GM10266 (cell line): ENCODE results near the gene KLHDC9.
A peak's percentile ranks its signal among the peaks of the same experiment; 100 is the strongest.
"Not testable (repeated sequence)": the region's sequence is repeated elsewhere in the genome, so short reads cannot be mapped to it uniquely, and the experiment has no call there.

ENCODE experiments used
- DNase-seq: peaks from one replicate; pipeline ENCODE4 v3.0.0; 2012; ENCODE audit errors: extremely low spot score
- CTCF ChIP-seq: IDR thresholded peaks from 2 replicates; pipeline ENCODE4 v1.5.1; 2012; ENCODE audit warnings: mild to moderate bottlenecking, low read depth; ENCODE audit not compliant: control insufficient read depth, insufficient read depth; ENCODE audit errors: missing control alignments

The KLHDC9 gene

GRCh38 chr1:161061419-161061818 is 36.7 kb upstream of the KLHDC9 start:
- no peak for DNase-seq
- TF ChIP-seq CTCF: no peak

- not testable (repeated sequence) for DNase-seq
These were observed 34.2 kb upstream of the KLHDC9 start for GRCh38 chr1:161063936-161064335.

DNA sequence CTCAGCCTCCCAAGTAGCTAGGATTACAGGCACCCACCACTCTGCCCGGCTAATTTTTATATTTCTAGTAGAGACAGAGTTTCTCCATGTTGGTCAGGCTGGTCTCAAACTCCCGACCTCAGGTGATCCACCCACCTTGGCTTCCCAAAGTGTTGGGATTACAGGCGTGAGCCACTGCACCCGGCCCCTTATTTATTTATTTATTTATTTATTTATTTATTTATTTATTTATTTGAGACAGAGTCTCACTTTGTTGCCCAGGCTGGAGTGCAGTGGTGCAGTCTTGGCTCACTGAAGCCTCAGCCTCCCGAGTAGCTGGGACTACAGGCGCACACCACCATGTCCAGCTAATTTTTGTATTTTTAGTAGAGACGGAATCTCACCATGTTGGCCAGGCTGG is 32.5 kb upstream of the KLHDC9 start:
- not testable (repeated sequence) for DNase-seq

GRCh38 chr1:161066694-161067093 is 31.5 kb upstream of the KLHDC9 start:
- no peak for TF ChIP-seq CTCF
- DNase-seq: no peak

DNA sequence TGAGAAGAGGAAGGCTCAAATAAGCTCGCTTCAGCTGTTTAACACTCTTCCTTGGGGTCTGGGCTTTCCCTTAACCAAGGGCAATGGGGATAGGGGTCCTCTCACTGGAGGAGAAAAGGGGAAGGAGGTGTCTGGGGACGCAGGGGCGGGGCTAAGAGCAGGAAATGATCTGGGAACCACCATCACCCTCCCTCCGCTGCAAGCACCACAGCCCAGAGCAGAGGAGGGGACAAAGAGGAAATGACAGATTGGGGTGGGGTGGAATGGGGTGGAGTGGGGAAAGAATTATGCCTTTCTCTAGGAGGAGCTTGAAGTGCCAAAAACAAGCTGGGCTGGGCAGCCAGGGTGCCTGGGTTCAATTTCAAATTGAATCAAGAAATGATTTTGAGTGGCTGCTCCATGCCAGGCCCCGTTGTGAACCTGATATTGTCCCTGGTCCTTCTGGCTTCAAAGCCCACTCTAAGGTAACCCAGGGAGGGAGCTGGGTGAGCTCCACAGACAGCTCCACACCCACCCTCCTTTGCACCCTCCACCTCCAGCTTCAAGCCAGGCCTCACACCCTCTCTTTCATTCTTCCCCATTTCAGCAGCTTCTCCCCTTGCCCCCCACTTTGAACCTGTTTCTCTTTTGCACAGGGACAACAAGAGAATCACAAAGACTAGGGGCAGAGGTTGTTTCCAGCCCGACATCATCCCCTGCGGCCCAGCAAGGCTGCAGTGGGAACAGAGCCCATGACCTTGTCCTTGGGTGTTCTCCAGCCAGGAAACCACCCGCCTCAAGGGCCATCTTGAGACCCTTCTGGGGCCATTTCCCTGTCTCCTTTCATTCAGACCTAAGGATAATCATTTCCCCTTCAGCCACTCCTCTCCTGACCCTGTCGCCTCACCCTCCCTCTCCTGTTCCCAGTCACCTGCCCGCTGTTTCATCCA is 29.6 kb upstream of the KLHDC9 start:
- TF ChIP-seq CTCF: no peak
- peak; percentile 86 for DNase-seq

GRCh38 chr1:161069241-161069640 is 28.9 kb upstream of the KLHDC9 start:
- no peak for TF ChIP-seq CTCF
- DNase-seq: no peak

DNA sequence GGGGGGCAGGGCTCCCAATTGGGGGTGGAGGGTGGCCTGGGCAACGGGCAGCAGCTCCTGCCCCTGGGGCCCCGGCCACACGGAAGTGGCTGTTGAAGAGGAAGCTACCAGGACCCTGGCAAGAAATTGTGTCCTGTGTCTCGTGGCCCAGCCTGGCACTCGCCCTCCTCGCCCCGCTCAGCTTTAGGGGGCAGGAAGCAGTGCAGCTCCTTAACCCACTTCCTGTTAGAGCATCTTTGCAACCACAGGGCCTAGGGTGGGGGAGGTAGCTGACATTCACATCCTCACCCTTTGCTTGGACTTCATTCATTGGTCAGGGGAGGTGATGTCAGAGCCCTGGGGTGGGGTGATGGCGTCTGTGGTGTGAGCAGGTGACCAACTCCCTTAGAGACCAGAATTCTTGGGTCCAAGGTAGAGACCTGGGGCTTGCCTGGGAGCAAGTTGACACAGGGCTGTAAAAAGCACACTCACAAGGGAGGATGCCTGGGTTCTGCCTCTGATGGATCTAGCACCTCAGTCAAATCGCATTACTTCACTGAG is 28.4 kb upstream of the KLHDC9 start, which contains the start of gene ARHGAP30:
Gene ARHGAP30 (minus strand): TSS at position 161 of the 540 bp plus-strand sequence. CDS start 267 bp downstream, outside the sequence.
- peak; percentile 96 for DNase-seq
- no peak for TF ChIP-seq CTCF

GRCh38 chr1:161070761-161071160 is 27.4 kb upstream of the KLHDC9 start:
- TF ChIP-seq CTCF: no peak
- no peak for DNase-seq
